ENCODE measurements around the gene NEU3.
"Not testable (repeated sequence)": the region's sequence is repeated elsewhere in the genome, so short reads cannot be mapped to it uniquely, and the experiment has no call there.

NEU3 gene

GRCh38 chr11:75031224-75031753 is 42.6 kb downstream of the NEU3 start:
- DNase-seq: no peak

GRCh38 chr11:75031771-75032549 is 43.2 kb downstream of the NEU3 start:
- DNase-seq: peak; percentile 44 to 47

GRCh38 chr11:75032550-75032935 is 43.8 kb downstream of the NEU3 start:
- no peak for DNase-seq

GRCh38 chr11:75033916-75034315 is 45.2 kb downstream of the NEU3 start:
- DNase-seq: no peak

GRCh38 chr11:75035256-75035655 is 46.5 kb downstream of the NEU3 start:
- no peak for DNase-seq

GRCh38 chr11:75035911-75036565 is 47.3 kb downstream of the NEU3 start:
- DNase-seq: peak in 1 of 2 donors; percentile 6

- DNase-seq: no peak
Observed at GRCh38 chr11:75040167-75040770, 51.5 kb downstream of the NEU3 start.

GRCh38 chr11:75041263-75041662 is 52.5 kb downstream of the NEU3 start:
- DNase-seq: no peak

GRCh38 chr11:75041821-75042220 is 53.1 kb downstream of the NEU3 start:
- not testable (repeated sequence) for DNase-seq

GRCh38 chr11:75044381-75045170 is 55.8 kb downstream of the NEU3 start:
- DNase-seq: not testable (repeated sequence)

GRCh38 chr11:75046668-75047067 is 57.9 kb downstream of the NEU3 start:
- not testable (repeated sequence) for DNase-seq

- no peak for DNase-seq
Observed at GRCh38 chr11:75047191-75047590, 58.5 kb downstream of the NEU3 start.

GRCh38 chr11:75049501-75050266 is 61.0 kb downstream of the NEU3 start:
- not testable (repeated sequence) for DNase-seq

GRCh38 chr11:75050516-75050915 is 61.8 kb downstream of the NEU3 start:
- no peak for DNase-seq

- no peak for DNase-seq
Observed at GRCh38 chr11:75051043-75051442, 62.3 kb downstream of the NEU3 start.

- no peak for DNase-seq
Observed at GRCh38 chr11:75052457-75052856, 63.7 kb downstream of the NEU3 start.

GRCh38 chr11:75055511-75055910 is 66.8 kb downstream of the NEU3 start:
- DNase-seq: no peak

GRCh38 chr11:75056814-75057213 is 68.1 kb downstream of the NEU3 start:
- no peak for DNase-seq

- no peak for DNase-seq
Observed at GRCh38 chr11:75059299-75059698, 70.6 kb downstream of the NEU3 start.

GRCh38 chr11:75063741-75064314 is 75.1 kb downstream of the NEU3 start:
- no peak for DNase-seq

GRCh38 chr11:75066061-75066460 is 77.3 kb downstream of the NEU3 start:
- DNase-seq: no peak
